Psoas muscle (tissue), 8 donors: Measurements from ENCODE around the gene C4BPB. TPM values are rescaled to one million over a fixed set of nuclear protein-coding genes. Genes with fewer than 3 reads are reported as not detected.

Experiments used
- ATAC-seq, 4 donors: fragments of 200-7000 bp; cut with Tn5 transposase; one replicate each; pipeline ENCODE4 v1.9.1; 2020; ENCODE audit warnings: moderate library complexity in 3 of 4, mild to moderate bottlenecking in 2 of 4
- DNase-seq, 2 donors: peaks; one replicate each; pipeline ENCODE4 v3.0.0-alpha.2; 2020
- H3K27ac ChIP-seq: fragments of 200-600 bp; one replicate; pipeline ENCODE4 v1.8.0; 2022
- H3K27me3 ChIP-seq, 3 donors: fragments of 200-600 bp in 1 of 3; one replicate each; pipeline versions ENCODE4 v1.6.1 to v1.8.0; 2013 to 2022; ENCODE audit warnings: low read length in 2 of 3, mild to moderate bottlenecking in 2 of 3, moderate library complexity in 1 of 3; ENCODE audit not compliant: insufficient read depth in 3 of 3
- H3K36me3 ChIP-seq, 2 donors: fragments of 200-600 bp in 1 of 2; one replicate each; pipeline versions ENCODE4 v1.6.1 to v1.8.0; 2013 to 2022; ENCODE audit warnings: low read depth in 1 of 2, mild to moderate bottlenecking in 1 of 2, moderate library complexity in 1 of 2; ENCODE audit not compliant: insufficient read depth in 1 of 2
- H3K4me1 ChIP-seq: fragments of 200-600 bp; one replicate; pipeline ENCODE4 v1.8.0; 2022
- H3K4me3 ChIP-seq: fragments of 200-600 bp; one replicate; pipeline ENCODE4 v1.8.0; 2022; ENCODE audit warnings: mild to moderate bottlenecking
- H3K9me3 ChIP-seq: fragments of 200-600 bp; one replicate; pipeline ENCODE4 v1.8.0; 2022
- WGBS, 3 donors: extraction: QIAGEN DNeasy Blood & Tissue Kit; methylation state at CpG; one replicate each; pipeline versions ENCODE4 v1.1.6 to v1.1.7; 2013; 5-methylcytosine and 5-hydroxymethylcytosine counted together
- intact Hi-C, 2 donors: fragments of 100-400 bp; cut with DNase I; formaldehyde crosslinking; loops; one replicate each; pipeline versions ENCODE4 v1.11.0 to v1.14.2; 2022
- polyA plus RNA-seq, 3 donors: library from polyadenylated mRNA; stranded (reverse); fragments of 200-250 nt; gene quantifications; one replicate each; pipeline ENCODE4 v1.2.3, GENCODE V29; 2013
- total RNA-seq, 4 donors: library from RNA; stranded (reverse); fragmentation: NEBNext Ultra II Directional in 2 of 4; extraction: Animal tissue kit (Norgen Biotek cat#: 25700) in 2 of 4; gene quantifications; one replicate each; pipeline versions ENCODE4 v1.2.1 to v1.2.4, GENCODE V29; 2021 to 2023
- TF ChIP-seq, protein P1 (sequence below): fragments of 200-600 bp; IDR thresholded peaks from one replicate; pipeline ENCODE4 v1.8.0; 2022; ENCODE audit warnings: antibody characterized with exemption
- donor health status: healthy with polysubstance abuse.
- donor health status: DM: no; HTN: no; CAD: no; lungs with moderate emphysema.
- donor health status: Bipolar disorder and iron deficiency.
- donor health status: healthy.
- donor health status: DM: yes; HTN: yes; CAD: no.
- donor health status: DM: no; HTN: no; CAD: no.
- donor health status: DM: no; HTN: no; CAD: no.
- donor health status: DM: yes; HTN: yes; CAD: no.

Gene C4BPB
- total and polyA plus RNA-seq, 7 donors, result 0.08 to 0.48 (median 0.25) TPM; not detected in 2

DNA sequence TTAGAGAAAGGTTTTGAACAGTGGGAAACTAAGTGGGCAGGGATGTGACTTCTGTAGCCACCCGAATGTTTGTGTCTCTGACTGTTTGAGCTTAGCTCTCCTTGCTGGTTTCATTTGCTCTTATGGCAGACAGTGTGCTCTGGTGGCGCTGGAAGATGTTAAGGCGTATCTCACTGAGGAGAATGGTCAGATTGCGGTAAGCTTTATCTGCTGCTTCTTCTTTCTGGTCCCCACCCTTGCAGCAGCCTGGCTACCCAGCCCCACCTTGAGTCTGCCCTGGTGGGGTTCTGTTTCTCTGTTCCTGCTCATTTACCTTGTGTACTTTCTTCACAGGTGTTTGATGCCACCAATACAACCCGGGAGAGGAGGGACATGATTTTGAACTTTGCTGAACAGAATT lies 25.6 kb upstream of the C4BPB start:
- WGBS, 3 donors, result 92 to 95% (median 93%) methylated on average over 5 of the region's 5 CpGs
- Histone ChIP-seq H3K9me3 (no peaks in the 10 kb centered on the region), H3K36me3 (peaks cover 6 to 66% of the 10 kb centered on the region in 2 donors), H3K4me1 (peaks cover 8% of the 10 kb centered on the region), H3K27ac (no peak overlapping the region), H3K4me3 (no peak overlapping the region), H3K27me3 (no peaks in the 10 kb centered on the region)
- ATAC-seq, result no peak
- intact Hi-C loops, result no loop called here
- TF ChIP-seq, protein P1, sequence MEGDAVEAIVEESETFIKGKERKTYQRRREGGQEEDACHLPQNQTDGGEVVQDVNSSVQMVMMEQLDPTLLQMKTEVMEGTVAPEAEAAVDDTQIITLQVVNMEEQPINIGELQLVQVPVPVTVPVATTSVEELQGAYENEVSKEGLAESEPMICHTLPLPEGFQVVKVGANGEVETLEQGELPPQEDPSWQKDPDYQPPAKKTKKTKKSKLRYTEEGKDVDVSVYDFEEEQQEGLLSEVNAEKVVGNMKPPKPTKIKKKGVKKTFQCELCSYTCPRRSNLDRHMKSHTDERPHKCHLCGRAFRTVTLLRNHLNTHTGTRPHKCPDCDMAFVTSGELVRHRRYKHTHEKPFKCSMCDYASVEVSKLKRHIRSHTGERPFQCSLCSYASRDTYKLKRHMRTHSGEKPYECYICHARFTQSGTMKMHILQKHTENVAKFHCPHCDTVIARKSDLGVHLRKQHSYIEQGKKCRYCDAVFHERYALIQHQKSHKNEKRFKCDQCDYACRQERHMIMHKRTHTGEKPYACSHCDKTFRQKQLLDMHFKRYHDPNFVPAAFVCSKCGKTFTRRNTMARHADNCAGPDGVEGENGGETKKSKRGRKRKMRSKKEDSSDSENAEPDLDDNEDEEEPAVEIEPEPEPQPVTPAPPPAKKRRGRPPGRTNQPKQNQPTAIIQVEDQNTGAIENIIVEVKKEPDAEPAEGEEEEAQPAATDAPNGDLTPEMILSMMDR, result no peak
- DNase-seq, result no peak

DNA sequence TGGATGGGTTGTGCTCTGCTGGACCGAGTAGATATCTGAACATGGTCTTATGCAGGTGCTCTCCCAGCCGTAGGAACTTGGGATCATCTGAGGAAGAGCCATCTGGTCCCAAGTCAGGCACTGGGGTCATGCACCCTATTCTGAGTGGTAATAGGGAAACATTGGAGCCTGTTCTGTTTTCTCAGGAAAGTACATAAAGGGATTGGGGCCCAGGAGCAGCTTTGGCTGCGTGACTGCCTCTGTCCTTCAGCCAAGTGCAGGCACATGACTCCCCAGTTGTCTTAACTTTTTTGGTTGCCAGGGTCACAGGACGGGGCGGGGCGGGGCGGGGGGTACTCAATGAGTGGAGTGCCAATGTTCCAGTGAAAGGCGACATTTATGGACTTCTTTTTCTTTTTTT lies 24.1 kb upstream of the C4BPB start:
- no peak overlapping the region for H3K4me3 ChIP-seq
- H3K36me3 ChIP-seq, result peaks cover 9 to 82% of the 10 kb centered on the region in 2 donors
- WGBS, 3 donors, result 39 to 68% (median 48%) methylated on average over 8 of the region's 8 CpGs
- H3K27ac ChIP-seq, result no peak overlapping the region
- intact Hi-C loops, result no loop called here
- TF ChIP-seq, protein P1, result no peak
- H3K27me3 ChIP-seq, result no peaks in the 10 kb centered on the region
- peak; percentile 38 to 75 (median 53) for ATAC-seq
- no peak for DNase-seq
- H3K9me3 ChIP-seq, result no peaks in the 10 kb centered on the region
- no peaks in the 10 kb centered on the region for H3K4me1 ChIP-seq

DNA sequence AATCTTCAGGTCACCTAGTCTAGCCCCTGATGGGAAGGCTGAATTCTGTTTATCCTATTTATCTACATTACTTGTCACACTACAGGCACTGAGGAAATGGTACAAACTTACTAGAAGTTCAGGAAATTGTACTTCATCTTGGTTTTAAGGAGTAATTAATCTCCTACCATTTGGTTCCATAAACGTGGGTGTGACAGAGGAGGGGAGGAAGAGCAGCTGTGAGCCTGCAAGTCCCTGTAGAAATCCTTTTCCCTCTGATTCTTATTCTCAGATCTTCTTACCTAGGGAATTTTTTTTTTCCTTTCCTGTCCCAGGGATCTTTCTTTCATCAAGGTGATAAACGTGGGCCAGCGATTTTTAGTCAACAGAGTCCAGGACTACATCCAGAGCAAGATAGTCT lies 21.5 kb upstream of the C4BPB start:
- H3K4me3 ChIP-seq, result no peak overlapping the region
- ATAC-seq (no peak), DNase-seq (no peak)
- TF ChIP-seq, protein P1, result no peak
- WGBS, 3 donors, result 52 to 60% (median 57%) methylated on average over 3 of the region's 3 CpGs
- H3K4me1 ChIP-seq, result no peaks in the 10 kb centered on the region
- H3K27ac ChIP-seq, result no peak overlapping the region
- H3K9me3 ChIP-seq, result no peaks in the 10 kb centered on the region
- peaks cover 7 to 90% of the 10 kb centered on the region in 2 donors for H3K36me3 ChIP-seq
- no peaks in the 10 kb centered on the region for H3K27me3 ChIP-seq
- intact Hi-C loops, result no loop called here

DNA sequence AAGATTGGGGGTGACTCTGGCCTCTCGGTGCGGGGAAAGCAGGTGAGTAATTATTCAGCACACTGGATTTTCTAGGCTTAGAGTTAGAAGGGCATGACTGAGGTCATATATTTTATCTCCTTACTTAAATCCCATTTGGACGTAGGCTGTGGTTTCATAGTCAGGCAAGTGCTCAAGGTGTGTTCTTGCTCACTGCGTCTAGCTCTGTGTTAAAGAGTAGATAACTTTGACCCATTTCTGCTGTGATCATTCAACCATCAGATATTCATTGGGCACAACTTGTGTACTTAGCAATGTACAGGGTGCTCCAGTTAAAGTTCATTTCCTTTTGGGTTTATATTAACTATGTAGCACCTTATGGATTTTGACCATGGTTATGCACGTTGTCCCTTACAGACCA lies 21.0 kb upstream of the C4BPB start:
- Histone ChIP-seq H3K36me3 (peaks cover 7 to 90% of the 10 kb centered on the region in 2 donors), H3K4me3 (no peak overlapping the region), H3K9me3 (no peaks in the 10 kb centered on the region), H3K4me1 (no peaks in the 10 kb centered on the region), H3K27me3 (no peaks in the 10 kb centered on the region), H3K27ac (no peak overlapping the region)
- DNase-seq, result no peak
- intact Hi-C loops, result no loop called here
- TF ChIP-seq, protein P1, result no peak
- no peak for ATAC-seq
- WGBS, 3 donors, result 70 to 82% (median 78%) methylated on average over 5 of the region's 5 CpGs

DNA sequence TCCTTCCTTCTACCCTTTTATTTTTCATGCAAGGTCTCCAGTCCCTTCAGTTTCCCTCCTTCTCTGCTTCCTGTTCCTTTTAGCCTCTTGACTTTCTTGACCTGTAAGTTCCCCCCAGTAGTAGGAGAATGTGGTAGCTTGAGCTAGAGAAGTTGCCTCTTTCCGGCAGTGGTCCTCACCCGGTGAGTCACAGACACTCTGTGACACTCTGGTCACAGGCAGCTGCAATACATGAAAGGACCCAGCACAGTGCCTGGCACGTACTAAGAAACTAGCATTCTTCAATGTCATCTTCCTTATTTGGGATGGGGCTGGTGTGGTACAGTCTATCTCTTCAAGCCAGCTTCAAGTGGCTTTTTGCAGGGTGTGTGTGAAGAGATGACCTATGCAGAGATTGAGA lies 19.6 kb upstream of the C4BPB start:
- DNase-seq, result no peak
- H3K36me3 ChIP-seq, result peaks cover 7 to 90% of the 10 kb centered on the region in 2 donors

More for the DNA sequence above, 19.6 kb upstream of the C4BPB start:
- no peaks in the 10 kb centered on the region for H3K4me1 ChIP-seq
- no peaks in the 10 kb centered on the region for H3K27me3 ChIP-seq
- no peak overlapping the region for H3K4me3 ChIP-seq
- H3K27ac ChIP-seq, result no peak overlapping the region
- WGBS, 3 donors, result 83 to 91% (median 86%) methylated on average over 3 of the region's 3 CpGs
- ATAC-seq, result peak in 3 of 4 donors; percentile 20 to 55 (median 33)
- intact Hi-C loops, result no loop called here
- TF ChIP-seq, protein P1, result no peak
- H3K9me3 ChIP-seq, result no peaks in the 10 kb centered on the region
